ENCODE results near the gene DIPK2A. TPM values are rescaled to one million over a fixed set of nuclear protein-coding genes. Genes with fewer than 3 reads are reported as not detected.

Gene DIPK2A
- total and polyA plus RNA-seq, 2 experiments from 2014 or later, result 19.0 to 38.5 TPM

- TF ChIP-seq ZNF462 (CRISPR knock-in tag; IDR thresholded peaks at IDR 0.05), result no peak
- no peak for TF ChIP-seq ZNF331 (CRISPR knock-in tag; IDR thresholded peaks at IDR 0.05; ENCODE audit: low read depth)
These were observed 7.7 kb upstream of the DIPK2A start (continued) for GRCh38 chr3:143963946-143964345.

GRCh38 chr3:143970773-143971358, 757 bp upstream of the DIPK2A start:
- peak overlapping the region; percentile 91 for H3K4me3 ChIP-seq
- no peaks in the 10 kb centered on the region for H3K9me2 ChIP-seq (ENCODE audit: insufficient read depth)
- peak; percentile 81 for DNase-seq (ENCODE audit: low spot score)
- H3F3A ChIP-seq (replicated peaks; ENCODE audit: low read depth), result no peaks in the 10 kb centered on the region
- no peaks in the 10 kb centered on the region for H3K36me3 ChIP-seq (ENCODE audit: insufficient read depth)
- peaks cover 23% of the 10 kb centered on the region for H3K4me1 ChIP-seq (ENCODE audit: insufficient read depth)
- H3K27me3 ChIP-seq (ENCODE audit: insufficient read depth), result no peaks in the 10 kb centered on the region
- H3K4me1 Mint-ChIP-seq, result peaks cover 29% of the 10 kb centered on the region
- H3K79me2 ChIP-seq (replicated peaks; ENCODE audit: insufficient read depth), result peaks cover 29% of the 10 kb centered on the region
- peaks cover 4% of the 10 kb centered on the region; the same call in 1 of the 3 replicates for H3K36me3 Mint-ChIP-seq (ENCODE audit: low read depth)
- H3K4me2 ChIP-seq, result peak overlapping the region; percentile 88
- TF ChIP-seq NANOG (IDR thresholded peaks at IDR 0.05; ENCODE audit: borderline replicate concordance) (no peak), CTCF (conservative IDR thresholded peaks at IDR 0.05; ENCODE audit: low read depth in 2 of 2) (no peak), EZH2phosphoT487 (IDR thresholded peaks at IDR 0.05; ENCODE audit: unreplicated experiment) (no peak), ETS1 (IDR thresholded peaks at IDR 0.05) (no peak), EZH2 (IDR thresholded peaks at IDR 0.05; ENCODE audit: low read depth, unreplicated experiment) (no peak), JUNB (IDR thresholded peaks at IDR 0.05; ENCODE audit: unreplicated experiment) (no peak), POLR2AphosphoS5 (IDR thresholded peaks at IDR 0.05; ENCODE audit: low read depth) (no peak), ZNF331 (CRISPR knock-in tag; IDR thresholded peaks at IDR 0.05; ENCODE audit: low read depth) (no peak), STAT1 (IDR thresholded peaks at IDR 0.05; ENCODE audit: unreplicated experiment) (no peak)
- no peaks in the 10 kb centered on the region; the same call in 2 of the 3 replicates for H3K9me3 Mint-ChIP-seq
- H3K27ac Mint-ChIP-seq, result peak overlapping the region; percentile 99
- H3K4me3 Mint-ChIP-seq, result peak overlapping the region; percentile 94
- H3K27me3 Mint-ChIP-seq (ENCODE audit: insufficient read depth, low read depth, poor library complexity), result peaks cover 10% of the 10 kb centered on the region
- peaks cover 9% of the 10 kb centered on the region; the same call in 1 of the 2 replicates for H4K20me1 ChIP-seq (replicated peaks; ENCODE audit: insufficient read depth)
- peak; percentile 30 for ATAC-seq
- H3K27ac ChIP-seq (ENCODE audit: low read depth), result peak overlapping the region; percentile 90
- peak overlapping the region; percentile 75 for H2AFZ ChIP-seq
